Thoracic aorta (tissue), 2 donors: ENCODE measurements around the gene TRIM28. TPM values are rescaled to one million over a fixed set of nuclear protein-coding genes. Genes with fewer than 3 reads are reported as not detected.

Experiments
- ATAC-seq: fragments of 150-250 bp; one replicate; pipeline ENCODE4 v1.8.0; 2017; ENCODE audit warnings: low read depth; ENCODE audit not compliant: insufficient number of reproducible peaks, low FRiP score
- DNase-seq: peaks from one replicate; pipeline ENCODE4 v3.0.0-alpha.2; 2020; ENCODE audit warnings: low spot score
- H3K27ac ChIP-seq, 2 donors: fragments of 200-600 bp; sonication (generic); 1 replicate in 1 of 2; 2 replicates in 1 of 2; pipeline ENCODE4 v1.5.1; 2016; ENCODE audit warnings: mild to moderate bottlenecking in 2 of 2, moderate library complexity in 2 of 2
- H3K27me3 ChIP-seq: fragments of 200-600 bp; sonication (generic); replicated peaks from 2 replicates; pipeline ENCODE4 v1.6.0; 2016; ENCODE audit warnings: mild to moderate bottlenecking; ENCODE audit not compliant: insufficient read depth
- H3K36me3 ChIP-seq: fragments of 200-600 bp; sonication (generic); one replicate; pipeline ENCODE4 v1.5.1; 2016
- H3K4me1 ChIP-seq, 2 donors: fragments of 200-600 bp; sonication (generic); 1 replicate in 1 of 2; 2 replicates in 1 of 2; pipeline versions ENCODE4 v1.5.1 to v1.6.0; 2016; ENCODE audit warnings: low read depth in 2 of 2, mild to moderate bottlenecking in 1 of 2; ENCODE audit not compliant: control insufficient read depth in 1 of 2
- H3K4me3 ChIP-seq: fragments of 200-600 bp; sonication (generic); 2 replicates; pipeline ENCODE4 v1.5.1; 2016; ENCODE audit warnings: mild to moderate bottlenecking
- H3K9me3 ChIP-seq: fragments of 200-600 bp; sonication (generic); 2 replicates; pipeline ENCODE4 v1.5.1; 2016
- total RNA-seq, 2 donors: library from RNA; depleted of rRNA; stranded (reverse); fragments of >200 nt; gene quantifications; one replicate each; pipeline versions ENCODE4 v1.1.0 to v1.2.3, GENCODE V29; 2016
- TF ChIP-seq, protein P1 (sequence below): fragments of 200-600 bp; sonication (generic); IDR thresholded peaks from one replicate; pipeline ENCODE4 v1.5.1; 2019; ENCODE audit warnings: antibody characterized with exemption

TRIM28 gene
- total RNA-seq, 2 donors from 2014 or later: 192 to 204 TPM

- Histone ChIP-seq H3K27ac (peak overlapping the region; percentile 27 to 52), H3K9me3 (no peaks in the 10 kb centered on the region), H3K36me3 (peaks cover 16% of the 10 kb centered on the region), H3K4me3 (no peak overlapping the region), H3K4me1 (peaks cover 0 to 10% of the 10 kb centered on the region in 2 donors), H3K27me3 (no peaks in the 10 kb centered on the region)
- ATAC-seq: peak; percentile 74
- DNase-seq: peak; percentile 45
- TF ChIP-seq, protein P1, sequence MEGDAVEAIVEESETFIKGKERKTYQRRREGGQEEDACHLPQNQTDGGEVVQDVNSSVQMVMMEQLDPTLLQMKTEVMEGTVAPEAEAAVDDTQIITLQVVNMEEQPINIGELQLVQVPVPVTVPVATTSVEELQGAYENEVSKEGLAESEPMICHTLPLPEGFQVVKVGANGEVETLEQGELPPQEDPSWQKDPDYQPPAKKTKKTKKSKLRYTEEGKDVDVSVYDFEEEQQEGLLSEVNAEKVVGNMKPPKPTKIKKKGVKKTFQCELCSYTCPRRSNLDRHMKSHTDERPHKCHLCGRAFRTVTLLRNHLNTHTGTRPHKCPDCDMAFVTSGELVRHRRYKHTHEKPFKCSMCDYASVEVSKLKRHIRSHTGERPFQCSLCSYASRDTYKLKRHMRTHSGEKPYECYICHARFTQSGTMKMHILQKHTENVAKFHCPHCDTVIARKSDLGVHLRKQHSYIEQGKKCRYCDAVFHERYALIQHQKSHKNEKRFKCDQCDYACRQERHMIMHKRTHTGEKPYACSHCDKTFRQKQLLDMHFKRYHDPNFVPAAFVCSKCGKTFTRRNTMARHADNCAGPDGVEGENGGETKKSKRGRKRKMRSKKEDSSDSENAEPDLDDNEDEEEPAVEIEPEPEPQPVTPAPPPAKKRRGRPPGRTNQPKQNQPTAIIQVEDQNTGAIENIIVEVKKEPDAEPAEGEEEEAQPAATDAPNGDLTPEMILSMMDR: peak; percentile 89
Measured at GRCh38 chr19:58581227-58582141, 37.6 kb downstream of the TRIM28 start.

- H3K4me1 ChIP-seq: peaks cover 0 to 6% of the 10 kb centered on the region in 2 donors
- no peak overlapping the region for H3K4me3 ChIP-seq
- no peaks in the 10 kb centered on the region for H3K9me3 ChIP-seq
- no peak for ATAC-seq
- H3K27me3 ChIP-seq: no peaks in the 10 kb centered on the region
- no peak overlapping the region for H3K27ac ChIP-seq
- peaks cover 16% of the 10 kb centered on the region for H3K36me3 ChIP-seq
- no peak for DNase-seq
- TF ChIP-seq, protein P1: no peak
Measured at GRCh38 chr19:58582985-58583384, 39.1 kb downstream of the TRIM28 start.

- H3K4me1 ChIP-seq: peaks cover 0 to 6% of the 10 kb centered on the region in 2 donors
- no peaks in the 10 kb centered on the region for H3K27me3 ChIP-seq
- no peaks in the 10 kb centered on the region for H3K9me3 ChIP-seq
- H3K36me3 ChIP-seq: peaks cover 16% of the 10 kb centered on the region
- no peak for DNase-seq
- H3K4me3 ChIP-seq: no peak overlapping the region
- no peak overlapping the region for H3K27ac ChIP-seq
- no peak for ATAC-seq
- TF ChIP-seq, protein P1: no peak
Measured at GRCh38 chr19:58584498-58585441, 40.9 kb downstream of the TRIM28 start.

DNA sequence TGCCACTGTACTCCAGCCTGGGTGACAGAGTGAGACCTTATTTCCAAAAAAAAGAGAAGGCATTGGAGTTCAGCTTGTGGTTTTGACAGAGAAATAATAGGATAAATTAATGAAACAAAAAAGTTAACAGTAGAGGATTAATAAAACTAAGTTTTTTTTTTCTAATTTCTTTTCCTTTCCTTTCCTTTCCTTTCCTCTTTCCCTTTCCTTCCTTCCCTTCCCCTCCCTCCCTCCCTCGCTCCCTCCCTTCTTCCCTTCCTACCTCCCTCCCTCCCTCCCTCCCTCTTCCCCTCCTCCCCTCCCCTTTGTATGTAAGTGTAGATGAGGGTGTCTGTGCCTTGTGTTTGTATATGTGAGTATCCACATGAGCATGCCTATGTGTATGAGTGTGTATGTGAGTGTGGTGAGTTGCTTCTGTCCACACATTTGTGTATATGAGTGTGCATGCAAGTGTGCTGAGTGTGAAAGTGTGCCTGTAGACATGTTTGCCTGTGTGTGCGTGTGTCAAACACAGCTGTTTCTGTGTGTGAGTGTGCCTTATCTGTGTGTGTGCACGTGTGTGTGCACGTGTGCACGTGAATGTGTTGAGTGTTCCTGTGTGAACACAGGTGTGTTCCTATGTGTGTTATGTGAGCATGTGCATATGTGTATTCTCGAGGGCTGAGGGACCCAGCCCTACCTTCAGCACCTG, 41.7 kb downstream of the TRIM28 start:
- Histone ChIP-seq H3K9me3 (no peaks in the 10 kb centered on the region), H3K4me3 (no peak overlapping the region), H3K4me1 (peaks cover 0 to 6% of the 10 kb centered on the region in 2 donors), H3K36me3 (peaks cover 16% of the 10 kb centered on the region), H3K27me3 (no peaks in the 10 kb centered on the region), H3K27ac (no peak overlapping the region)
- TF ChIP-seq, protein P1: no peak
- ATAC-seq (no peak), DNase-seq (no peak)
